ENCODE measurements around the gene KCNA10.

Gene KCNA10

DNA sequence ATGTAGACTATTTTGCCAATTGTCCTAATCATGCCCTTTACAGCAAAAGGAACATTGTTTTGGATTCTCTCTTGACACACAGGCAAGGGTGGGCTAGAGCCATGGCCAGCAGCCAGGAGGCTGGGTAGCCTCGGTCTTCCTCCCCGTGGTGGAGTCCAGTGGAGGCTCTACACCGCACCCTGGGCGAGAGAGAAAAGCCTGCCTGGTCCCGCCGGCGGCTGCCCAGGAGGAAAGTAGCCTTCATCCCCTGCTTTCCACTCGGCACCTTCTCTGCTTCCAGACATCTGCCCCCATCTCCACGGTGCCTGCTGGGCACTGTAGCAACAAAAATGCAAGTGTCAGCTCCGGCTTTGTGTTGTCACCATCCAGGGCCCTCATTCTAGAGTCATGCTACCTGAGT is 46.4 kb downstream of the KCNA10 start:
- TF ChIP-seq POLR2AphosphoS5 (IDR thresholded peaks at IDR 0.05; ENCODE audit: low read depth) (no peak), SPI1 (IDR thresholded peaks at IDR 0.05; ENCODE audit: borderline replicate concordance, low read depth) (no peak), GABPA (IDR thresholded peaks at IDR 0.05; ENCODE audit: low read depth) (no peak)
- TF ChIP-seq, protein P1, sequence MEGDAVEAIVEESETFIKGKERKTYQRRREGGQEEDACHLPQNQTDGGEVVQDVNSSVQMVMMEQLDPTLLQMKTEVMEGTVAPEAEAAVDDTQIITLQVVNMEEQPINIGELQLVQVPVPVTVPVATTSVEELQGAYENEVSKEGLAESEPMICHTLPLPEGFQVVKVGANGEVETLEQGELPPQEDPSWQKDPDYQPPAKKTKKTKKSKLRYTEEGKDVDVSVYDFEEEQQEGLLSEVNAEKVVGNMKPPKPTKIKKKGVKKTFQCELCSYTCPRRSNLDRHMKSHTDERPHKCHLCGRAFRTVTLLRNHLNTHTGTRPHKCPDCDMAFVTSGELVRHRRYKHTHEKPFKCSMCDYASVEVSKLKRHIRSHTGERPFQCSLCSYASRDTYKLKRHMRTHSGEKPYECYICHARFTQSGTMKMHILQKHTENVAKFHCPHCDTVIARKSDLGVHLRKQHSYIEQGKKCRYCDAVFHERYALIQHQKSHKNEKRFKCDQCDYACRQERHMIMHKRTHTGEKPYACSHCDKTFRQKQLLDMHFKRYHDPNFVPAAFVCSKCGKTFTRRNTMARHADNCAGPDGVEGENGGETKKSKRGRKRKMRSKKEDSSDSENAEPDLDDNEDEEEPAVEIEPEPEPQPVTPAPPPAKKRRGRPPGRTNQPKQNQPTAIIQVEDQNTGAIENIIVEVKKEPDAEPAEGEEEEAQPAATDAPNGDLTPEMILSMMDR (IDR thresholded peaks at IDR 0.05; ENCODE audit: insufficient read depth, low read length) = no peak
- TF ChIP-seq, protein P2, sequence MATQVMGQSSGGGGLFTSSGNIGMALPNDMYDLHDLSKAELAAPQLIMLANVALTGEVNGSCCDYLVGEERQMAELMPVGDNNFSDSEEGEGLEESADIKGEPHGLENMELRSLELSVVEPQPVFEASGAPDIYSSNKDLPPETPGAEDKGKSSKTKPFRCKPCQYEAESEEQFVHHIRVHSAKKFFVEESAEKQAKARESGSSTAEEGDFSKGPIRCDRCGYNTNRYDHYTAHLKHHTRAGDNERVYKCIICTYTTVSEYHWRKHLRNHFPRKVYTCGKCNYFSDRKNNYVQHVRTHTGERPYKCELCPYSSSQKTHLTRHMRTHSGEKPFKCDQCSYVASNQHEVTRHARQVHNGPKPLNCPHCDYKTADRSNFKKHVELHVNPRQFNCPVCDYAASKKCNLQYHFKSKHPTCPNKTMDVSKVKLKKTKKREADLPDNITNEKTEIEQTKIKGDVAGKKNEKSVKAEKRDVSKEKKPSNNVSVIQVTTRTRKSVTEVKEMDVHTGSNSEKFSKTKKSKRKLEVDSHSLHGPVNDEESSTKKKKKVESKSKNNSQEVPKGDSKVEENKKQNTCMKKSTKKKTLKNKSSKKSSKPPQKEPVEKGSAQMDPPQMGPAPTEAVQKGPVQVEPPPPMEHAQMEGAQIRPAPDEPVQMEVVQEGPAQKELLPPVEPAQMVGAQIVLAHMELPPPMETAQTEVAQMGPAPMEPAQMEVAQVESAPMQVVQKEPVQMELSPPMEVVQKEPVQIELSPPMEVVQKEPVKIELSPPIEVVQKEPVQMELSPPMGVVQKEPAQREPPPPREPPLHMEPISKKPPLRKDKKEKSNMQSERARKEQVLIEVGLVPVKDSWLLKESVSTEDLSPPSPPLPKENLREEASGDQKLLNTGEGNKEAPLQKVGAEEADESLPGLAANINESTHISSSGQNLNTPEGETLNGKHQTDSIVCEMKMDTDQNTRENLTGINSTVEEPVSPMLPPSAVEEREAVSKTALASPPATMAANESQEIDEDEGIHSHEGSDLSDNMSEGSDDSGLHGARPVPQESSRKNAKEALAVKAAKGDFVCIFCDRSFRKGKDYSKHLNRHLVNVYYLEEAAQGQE (IDR thresholded peaks at IDR 0.05; ENCODE audit: insufficient replicate concordance, low read depth) = no peak
- Histone ChIP-seq H3K27ac (replicated peaks) (no peak overlapping the region), H3K4me3 (replicated peaks; ENCODE audit: insufficient read depth, low read length) (no peak overlapping the region), H3K27me3 (ENCODE audit: insufficient read depth, poor library complexity, severe bottlenecking) (no peaks in the 10 kb centered on the region)
- no peak for DNase-seq (ENCODE audit: low read depth in 1 of 2, low spot score in 1 of 2)

DNA sequence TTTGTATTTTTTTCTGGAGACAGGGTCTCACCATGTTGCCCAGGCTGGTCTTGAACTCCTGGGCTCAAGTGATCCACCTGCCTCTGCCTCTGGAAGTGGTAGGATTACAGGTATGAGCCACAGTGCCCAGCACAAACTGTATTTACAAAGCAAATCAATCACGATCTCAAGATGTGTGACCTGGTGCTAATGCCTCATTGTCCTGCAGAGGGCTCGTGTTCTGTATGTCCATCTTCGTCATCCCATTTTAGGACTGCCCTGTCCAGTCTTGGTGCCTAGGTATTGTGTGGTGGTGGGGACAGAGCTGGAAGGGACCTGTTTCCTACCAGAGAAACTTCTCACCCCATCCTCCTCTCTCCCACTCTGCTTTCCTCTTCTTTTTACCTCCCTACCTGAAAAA is 47.8 kb downstream of the KCNA10 start:
- H3K27ac ChIP-seq (replicated peaks) = no peak overlapping the region
- TF ChIP-seq SPI1 (IDR thresholded peaks at IDR 0.05; ENCODE audit: borderline replicate concordance, low read depth) (no peak), POLR2AphosphoS5 (IDR thresholded peaks at IDR 0.05; ENCODE audit: low read depth) (no peak), GABPA (IDR thresholded peaks at IDR 0.05; ENCODE audit: low read depth) (no peak)
- TF ChIP-seq, protein P1 (IDR thresholded peaks at IDR 0.05; ENCODE audit: insufficient read depth, low read length) = no peak
- TF ChIP-seq, protein P2 (IDR thresholded peaks at IDR 0.05; ENCODE audit: insufficient replicate concordance, low read depth) = no peak
- no peaks in the 10 kb centered on the region for H3K27me3 ChIP-seq (ENCODE audit: insufficient read depth, poor library complexity, severe bottlenecking)
- no peak for DNase-seq (ENCODE audit: low read depth in 1 of 2, low spot score in 1 of 2)
- no peak overlapping the region for H3K4me3 ChIP-seq (replicated peaks; ENCODE audit: insufficient read depth, low read length)

Measured in HL-60 (cell line).